HG02970 (cell line): ENCODE measurements around the gene PCDH20.

ENCODE experiments used
- ATAC-seq: cut with Tn5 transposase; IDR thresholded peaks from one replicate; pipeline ENCODE4 v1.9.1; 2021; ENCODE audit warnings: mild to moderate bottlenecking, moderate library complexity, moderate number of reproducible peaks; ENCODE audit not compliant: unreplicated experiment, low FRiP score

PCDH20 gene

DNA sequence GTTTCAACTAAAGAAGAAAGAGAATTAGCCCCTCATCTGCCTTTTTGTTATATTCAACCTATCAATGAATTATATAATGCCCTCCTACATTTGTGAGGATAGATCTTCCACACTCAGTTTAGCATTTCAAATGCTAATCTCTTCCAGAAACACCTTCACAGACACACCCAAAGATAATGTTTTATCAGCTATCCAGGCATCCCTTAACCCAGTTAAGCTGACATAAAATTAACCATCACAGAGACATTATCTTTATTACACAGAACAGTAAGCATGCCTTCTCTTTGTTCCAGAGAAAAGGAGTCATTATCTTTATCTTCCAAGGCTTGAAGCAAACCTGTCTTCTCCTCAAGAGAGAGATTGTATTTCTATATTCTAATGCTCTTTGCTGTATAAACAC lies 53.1 kb downstream of the PCDH20 start:
- ATAC-seq, result no peak
